ENCODE measurements around the gene LRP1B.

Gene LRP1B

DNA sequence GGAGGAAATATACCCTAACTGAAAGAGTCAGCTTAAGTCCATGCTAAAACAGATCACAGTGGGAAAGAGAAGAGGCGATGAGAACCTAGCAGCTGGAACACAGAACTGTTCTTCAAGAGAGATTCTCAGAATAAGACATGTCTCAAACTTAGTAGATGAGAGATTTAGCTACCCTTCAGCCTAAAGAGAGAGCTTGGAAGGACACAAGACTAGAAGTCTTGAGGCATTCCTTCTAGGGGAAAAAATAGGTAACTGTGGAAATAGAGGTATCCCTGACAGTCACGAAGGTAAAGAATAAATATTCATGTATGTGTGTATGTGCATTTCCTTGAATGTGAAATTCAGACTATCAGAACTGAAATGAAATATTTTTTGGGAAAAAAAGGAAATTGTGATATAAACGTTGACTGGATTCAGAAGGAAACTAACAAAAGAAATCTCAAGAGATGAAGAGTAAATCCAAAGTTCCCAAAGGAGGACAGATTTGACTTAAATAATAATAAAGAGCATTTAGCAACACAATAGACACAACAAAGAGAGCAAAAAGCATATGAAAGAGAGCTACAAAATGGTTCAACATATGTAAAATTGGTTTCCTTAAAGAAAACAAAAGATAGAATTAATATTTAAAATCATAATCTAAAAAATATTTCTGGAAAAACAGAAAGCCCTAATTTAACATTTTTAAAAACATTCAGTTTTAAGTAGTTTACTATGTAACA is 258.7 kb downstream of the LRP1B start:
- Histone ChIP-seq H2AFZ (ENCODE audit: low read length) (no peak overlapping the region), H3K9me3 (ENCODE audit: insufficient read depth, low read depth, low read length) (no peaks in the 10 kb centered on the region), H4K20me1 (ENCODE audit: insufficient read depth, low read length, poor library complexity, severe bottlenecking) (no peaks in the 10 kb centered on the region), H3K79me2 (ENCODE audit: insufficient read depth, low read length) (no peaks in the 10 kb centered on the region), H3K4me1 (ENCODE audit: insufficient read depth, low read length, poor library complexity, severe bottlenecking) (no peaks in the 10 kb centered on the region), H3K4me2 (ENCODE audit: low read depth, low read length, poor library complexity, severe bottlenecking) (no peak overlapping the region), H3K27me3 (ENCODE audit: insufficient read depth, low read length, poor library complexity, severe bottlenecking) (no peaks in the 10 kb centered on the region), H3K4me3 (ENCODE audit: low read length, poor library complexity, severe bottlenecking) (no peak overlapping the region), H3K36me3 (ENCODE audit: insufficient read depth, low read length) (no peaks in the 10 kb centered on the region), H3F3A (ENCODE audit: low read depth) (no peaks in the 10 kb centered on the region), H3K9me2 (replicated peaks; ENCODE audit: low read depth, low read length) (no peaks in the 10 kb centered on the region), H3K9ac (ENCODE audit: low read depth, low read length, poor library complexity, severe bottlenecking) (no peak overlapping the region)
- TF ChIP-seq, protein P1, sequence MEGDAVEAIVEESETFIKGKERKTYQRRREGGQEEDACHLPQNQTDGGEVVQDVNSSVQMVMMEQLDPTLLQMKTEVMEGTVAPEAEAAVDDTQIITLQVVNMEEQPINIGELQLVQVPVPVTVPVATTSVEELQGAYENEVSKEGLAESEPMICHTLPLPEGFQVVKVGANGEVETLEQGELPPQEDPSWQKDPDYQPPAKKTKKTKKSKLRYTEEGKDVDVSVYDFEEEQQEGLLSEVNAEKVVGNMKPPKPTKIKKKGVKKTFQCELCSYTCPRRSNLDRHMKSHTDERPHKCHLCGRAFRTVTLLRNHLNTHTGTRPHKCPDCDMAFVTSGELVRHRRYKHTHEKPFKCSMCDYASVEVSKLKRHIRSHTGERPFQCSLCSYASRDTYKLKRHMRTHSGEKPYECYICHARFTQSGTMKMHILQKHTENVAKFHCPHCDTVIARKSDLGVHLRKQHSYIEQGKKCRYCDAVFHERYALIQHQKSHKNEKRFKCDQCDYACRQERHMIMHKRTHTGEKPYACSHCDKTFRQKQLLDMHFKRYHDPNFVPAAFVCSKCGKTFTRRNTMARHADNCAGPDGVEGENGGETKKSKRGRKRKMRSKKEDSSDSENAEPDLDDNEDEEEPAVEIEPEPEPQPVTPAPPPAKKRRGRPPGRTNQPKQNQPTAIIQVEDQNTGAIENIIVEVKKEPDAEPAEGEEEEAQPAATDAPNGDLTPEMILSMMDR (conservative IDR thresholded peaks at IDR 0.05; ENCODE audit: low read length), result no peak
- no peak for TF ChIP-seq EZH2phosphoT487 (IDR thresholded peaks at IDR 0.05; ENCODE audit: borderline replicate concordance)

DNA sequence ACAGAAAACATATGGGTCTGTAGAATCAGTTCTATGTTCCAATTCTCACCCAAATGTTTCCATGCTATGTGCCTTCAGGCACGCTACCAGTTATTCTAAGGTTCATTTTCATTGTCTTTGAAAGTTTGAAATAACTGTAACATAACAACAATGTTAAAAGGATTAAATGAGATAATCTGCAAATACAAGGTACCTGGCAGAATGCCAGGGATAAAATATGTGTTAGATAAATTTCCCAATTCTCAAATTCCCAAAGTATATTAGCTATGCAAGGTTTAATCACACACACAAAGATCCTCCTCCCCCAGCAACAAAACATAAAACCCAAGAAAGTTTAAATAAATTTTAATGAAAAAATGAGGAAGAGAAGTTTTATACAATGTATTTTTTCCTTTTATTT is 261.2 kb downstream of the LRP1B start:
- Histone ChIP-seq H2AFZ (ENCODE audit: low read length) (no peak overlapping the region), H3K9ac (ENCODE audit: low read depth, low read length, poor library complexity, severe bottlenecking) (no peak overlapping the region), H3K4me3 (ENCODE audit: low read length, poor library complexity, severe bottlenecking) (no peak overlapping the region), H4K20me1 (ENCODE audit: insufficient read depth, low read length, poor library complexity, severe bottlenecking) (no peaks in the 10 kb centered on the region), H3K4me2 (ENCODE audit: low read depth, low read length, poor library complexity, severe bottlenecking) (no peak overlapping the region), H3F3A (ENCODE audit: low read depth) (no peaks in the 10 kb centered on the region), H3K27me3 (ENCODE audit: insufficient read depth, low read length, poor library complexity, severe bottlenecking) (no peaks in the 10 kb centered on the region), H3K79me2 (ENCODE audit: insufficient read depth, low read length) (no peaks in the 10 kb centered on the region), H3K4me1 (ENCODE audit: insufficient read depth, low read length, poor library complexity, severe bottlenecking) (no peaks in the 10 kb centered on the region), H3K36me3 (ENCODE audit: insufficient read depth, low read length) (no peaks in the 10 kb centered on the region), H3K9me2 (replicated peaks; ENCODE audit: low read depth, low read length) (no peaks in the 10 kb centered on the region), H3K9me3 (ENCODE audit: insufficient read depth, low read depth, low read length) (no peaks in the 10 kb centered on the region)
- no peak for TF ChIP-seq EZH2phosphoT487 (IDR thresholded peaks at IDR 0.05; ENCODE audit: borderline replicate concordance)
- TF ChIP-seq, protein P1 (conservative IDR thresholded peaks at IDR 0.05; ENCODE audit: low read length), result no peak

DNA sequence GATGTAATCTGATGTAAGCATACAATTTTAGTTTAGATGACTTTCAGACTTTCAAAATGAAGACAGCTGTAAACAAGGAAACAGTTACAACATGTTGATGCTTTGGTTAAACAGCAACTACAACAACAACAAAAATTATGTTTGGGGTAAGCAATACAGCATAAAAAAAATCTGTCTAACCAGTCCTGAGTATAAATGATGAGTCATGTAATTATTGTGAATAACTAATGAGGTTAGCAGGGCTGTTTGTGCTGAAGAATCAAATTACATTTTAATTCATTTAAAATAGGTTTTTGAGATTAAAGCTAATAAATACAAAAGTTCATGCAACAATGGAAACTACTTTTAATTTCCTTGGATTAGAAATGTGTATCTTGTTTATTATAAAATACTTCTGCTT is 266.9 kb downstream of the LRP1B start:
- TF ChIP-seq, protein P1 (conservative IDR thresholded peaks at IDR 0.05; ENCODE audit: low read length), result no peak
- no peak for TF ChIP-seq EZH2phosphoT487 (IDR thresholded peaks at IDR 0.05; ENCODE audit: borderline replicate concordance)
- Histone ChIP-seq H3K9ac (ENCODE audit: low read depth, low read length, poor library complexity, severe bottlenecking) (no peak overlapping the region), H4K20me1 (ENCODE audit: insufficient read depth, low read length, poor library complexity, severe bottlenecking) (no peaks in the 10 kb centered on the region), H3K9me2 (replicated peaks; ENCODE audit: low read depth, low read length) (no peaks in the 10 kb centered on the region), H3K9me3 (ENCODE audit: insufficient read depth, low read depth, low read length) (no peaks in the 10 kb centered on the region), H3K79me2 (ENCODE audit: insufficient read depth, low read length) (no peaks in the 10 kb centered on the region), H3K27me3 (ENCODE audit: insufficient read depth, low read length, poor library complexity, severe bottlenecking) (no peaks in the 10 kb centered on the region), H3F3A (ENCODE audit: low read depth) (no peaks in the 10 kb centered on the region), H3K4me3 (ENCODE audit: low read length, poor library complexity, severe bottlenecking) (no peak overlapping the region), H3K36me3 (ENCODE audit: insufficient read depth, low read length) (no peaks in the 10 kb centered on the region), H2AFZ (ENCODE audit: low read length) (no peak overlapping the region), H3K4me1 (ENCODE audit: insufficient read depth, low read length, poor library complexity, severe bottlenecking) (no peaks in the 10 kb centered on the region), H3K4me2 (ENCODE audit: low read depth, low read length, poor library complexity, severe bottlenecking) (no peak overlapping the region)
